NCI-H748 (cell line): Measurements from ENCODE around the gene RBBP8NL.
"Not testable (repeated sequence)": the region's sequence is repeated elsewhere in the genome, so short reads cannot be mapped to it uniquely, and the experiment has no call there.

Source experiments
- DNase-seq: peaks from one replicate; lab custom pipeline; 2025; ENCODE audit not compliant: unreplicated experiment; lab: John Stamatoyannopoulos, UW

Gene RBBP8NL

DNA sequence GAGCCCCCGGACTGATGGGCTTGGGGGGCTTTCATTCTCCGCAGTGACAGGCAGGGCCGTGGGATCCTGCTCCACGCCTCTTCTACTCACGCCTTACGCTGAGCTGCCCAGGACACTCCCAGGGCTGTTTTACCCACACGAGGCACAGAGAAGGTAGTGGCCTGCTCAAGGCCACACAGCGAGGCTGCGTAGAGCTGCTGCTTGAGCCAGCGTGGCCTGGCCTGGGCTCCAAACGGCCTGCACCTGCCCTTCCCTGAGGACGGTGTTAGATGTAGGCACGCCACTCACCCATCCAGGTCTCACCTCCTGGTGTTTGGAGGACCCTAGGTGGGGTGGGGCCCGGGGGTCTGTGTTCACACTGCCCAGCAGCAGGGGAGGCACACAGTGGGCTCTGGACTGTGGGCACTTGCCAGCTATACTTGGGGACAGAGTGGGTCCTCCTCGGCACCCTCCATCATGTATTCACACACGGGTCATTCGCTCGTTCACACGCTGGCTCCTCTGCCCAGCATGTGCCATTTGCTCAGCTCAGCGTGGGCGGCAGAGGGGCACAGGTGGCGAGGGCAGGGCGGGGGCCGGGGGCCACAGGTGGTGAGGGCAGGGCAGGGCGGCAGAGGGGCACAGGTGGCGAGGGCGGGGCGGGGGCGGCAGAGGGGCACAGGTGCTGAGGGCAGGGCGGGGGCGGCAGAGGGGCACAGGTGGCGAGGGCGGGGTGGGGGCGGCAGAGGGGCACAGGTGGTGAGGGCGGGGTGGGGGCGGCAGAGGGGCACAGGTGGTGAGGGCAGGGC is 18.4 kb upstream of the RBBP8NL start:
- DNase-seq: no peak

DNA sequence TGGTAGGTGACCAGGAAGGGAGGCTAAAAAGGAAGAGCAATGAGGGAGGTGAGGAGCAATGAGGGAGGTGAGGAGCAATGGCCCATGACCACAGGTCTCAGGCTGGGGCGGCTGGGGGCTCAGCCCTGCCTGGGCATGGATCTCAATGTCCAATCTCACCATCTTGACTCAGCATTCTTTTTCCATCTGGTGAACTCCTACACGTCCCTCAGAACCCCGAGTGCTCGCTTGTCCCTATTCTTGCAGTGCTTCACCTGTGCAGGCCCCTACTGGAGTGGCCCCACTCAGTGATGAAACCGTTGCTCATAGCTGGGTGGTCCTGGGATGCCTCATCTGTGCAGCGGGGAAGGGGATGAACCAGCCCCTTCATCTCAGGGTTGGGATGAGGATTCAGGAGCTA is 16.9 kb upstream of the RBBP8NL start:
- no peak for DNase-seq

DNA sequence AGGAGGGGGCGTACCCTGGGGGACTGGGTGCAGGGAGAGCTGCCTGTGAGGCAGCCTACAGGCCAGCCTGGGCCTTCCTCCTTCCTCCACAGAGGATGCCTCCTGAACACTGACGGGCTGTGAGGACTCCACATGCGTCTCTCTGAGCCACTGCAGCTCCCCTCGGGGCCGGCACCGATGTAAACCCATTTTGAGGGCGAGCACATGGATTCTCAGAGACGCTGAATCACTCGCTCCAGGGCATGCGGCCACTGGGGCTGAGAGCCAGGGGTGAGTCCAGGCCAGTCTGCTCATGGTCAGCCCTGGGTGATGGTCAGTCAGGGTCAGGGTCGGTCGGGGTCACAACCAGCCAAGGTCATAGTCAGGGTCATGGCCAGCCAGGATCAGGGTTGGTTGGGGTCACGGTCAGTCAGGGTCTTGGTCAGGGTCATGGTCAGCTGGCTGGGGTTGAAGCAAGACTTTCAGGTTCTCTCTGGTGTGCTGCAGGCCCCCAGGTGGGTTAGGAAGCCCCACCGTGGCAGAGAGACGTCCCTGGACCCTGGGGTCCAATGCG is 14.7 kb upstream of the RBBP8NL start:
- DNase-seq: no peak

DNA sequence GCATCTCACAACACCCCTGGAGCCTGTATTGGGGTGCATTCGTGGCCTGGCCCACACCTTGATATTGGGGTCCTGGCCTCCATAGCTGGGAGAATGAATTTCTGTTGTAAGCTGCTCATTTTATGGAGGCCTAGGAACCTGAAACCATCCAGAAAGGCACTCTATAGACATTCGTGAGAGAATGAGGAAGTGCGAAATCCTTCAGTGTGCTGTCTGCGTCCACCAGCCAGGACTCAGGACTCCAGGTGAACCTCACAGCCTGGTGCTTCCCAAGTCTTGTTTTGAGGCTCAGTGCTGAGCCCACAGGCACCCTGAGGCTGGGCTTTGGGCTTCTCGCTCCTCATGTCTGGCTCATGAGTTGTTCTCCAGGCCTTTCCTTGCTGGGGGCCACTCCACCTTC is 11.9 kb upstream of the RBBP8NL start:
- DNase-seq: no peak

DNA sequence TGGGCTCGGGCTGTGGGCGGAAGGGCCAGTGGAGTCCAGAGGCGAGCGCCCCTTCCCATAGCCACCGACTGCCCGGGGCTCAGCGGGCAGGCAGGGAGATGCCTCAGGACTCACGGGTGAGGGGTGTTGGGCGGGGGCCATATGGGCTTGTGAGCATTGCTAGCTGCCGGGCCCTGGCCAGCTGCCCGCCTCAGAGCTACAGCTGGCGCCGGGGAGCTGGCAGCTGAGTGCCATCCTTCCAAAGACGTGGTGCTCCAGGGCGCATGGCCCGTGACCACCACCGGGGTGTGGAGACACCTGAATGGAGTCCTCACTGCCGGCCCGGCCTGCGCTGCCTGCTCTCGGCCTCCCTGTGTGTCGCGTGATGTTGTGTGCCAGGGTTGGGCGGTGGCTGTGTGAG is 10.6 kb upstream of the RBBP8NL start:
- DNase-seq: no peak

- no peak for DNase-seq
Observed at GRCh38 chr20:62437496-62437895, 10.2 kb upstream of the RBBP8NL start.

DNA sequence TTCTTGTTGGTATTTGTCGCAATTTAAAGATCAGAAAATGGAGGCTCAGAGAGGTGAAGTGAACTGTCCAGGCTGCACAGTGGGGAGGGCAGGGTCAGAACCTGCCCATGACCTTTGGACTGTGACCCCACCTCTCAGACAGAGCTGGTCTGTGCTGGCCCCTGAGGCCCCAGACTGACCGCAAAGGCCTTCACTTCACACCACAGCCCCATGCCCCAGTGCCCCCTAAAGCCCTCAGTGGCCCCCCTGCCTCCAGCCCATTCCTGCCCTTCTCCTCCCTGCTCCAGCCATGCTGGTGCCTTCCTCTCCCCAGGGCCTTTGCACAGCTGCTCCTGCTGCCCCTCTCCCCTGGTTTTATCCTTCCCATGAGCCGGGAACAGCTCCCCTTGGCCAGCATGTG is 9.4 kb upstream of the RBBP8NL start:
- DNase-seq: no peak

- DNase-seq: no peak
Observed at GRCh38 chr20:62433658-62434497, 6.5 kb upstream of the RBBP8NL start.

DNA sequence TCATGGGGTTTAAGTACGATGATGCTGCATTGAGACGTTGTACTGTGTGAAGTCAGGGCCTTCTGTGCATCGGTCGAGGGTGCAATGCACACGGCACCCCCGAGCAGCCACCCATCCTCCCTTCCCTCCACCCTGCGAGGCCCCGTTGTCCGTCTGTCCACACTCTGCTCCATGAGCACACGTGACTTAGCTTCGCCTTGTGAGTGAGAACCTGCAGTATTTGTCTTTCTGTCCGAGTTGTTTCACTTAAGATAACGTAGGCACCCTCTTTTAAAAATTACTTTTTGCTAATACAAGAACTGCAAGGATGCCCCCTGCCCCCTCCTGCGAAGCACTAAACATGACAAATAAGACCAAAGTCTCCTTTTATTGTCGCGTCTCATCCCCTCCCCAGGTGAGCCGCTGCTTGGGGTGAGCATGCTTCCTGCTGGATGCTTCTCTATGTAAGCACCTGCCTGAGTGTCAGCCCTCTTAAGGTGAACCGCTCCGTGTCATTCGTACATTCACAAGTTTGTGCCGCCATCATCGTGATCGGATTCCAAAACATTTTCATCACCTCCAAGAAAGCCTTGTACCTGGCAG is 3.6 kb upstream of the RBBP8NL start:
- DNase-seq: no peak

DNA sequence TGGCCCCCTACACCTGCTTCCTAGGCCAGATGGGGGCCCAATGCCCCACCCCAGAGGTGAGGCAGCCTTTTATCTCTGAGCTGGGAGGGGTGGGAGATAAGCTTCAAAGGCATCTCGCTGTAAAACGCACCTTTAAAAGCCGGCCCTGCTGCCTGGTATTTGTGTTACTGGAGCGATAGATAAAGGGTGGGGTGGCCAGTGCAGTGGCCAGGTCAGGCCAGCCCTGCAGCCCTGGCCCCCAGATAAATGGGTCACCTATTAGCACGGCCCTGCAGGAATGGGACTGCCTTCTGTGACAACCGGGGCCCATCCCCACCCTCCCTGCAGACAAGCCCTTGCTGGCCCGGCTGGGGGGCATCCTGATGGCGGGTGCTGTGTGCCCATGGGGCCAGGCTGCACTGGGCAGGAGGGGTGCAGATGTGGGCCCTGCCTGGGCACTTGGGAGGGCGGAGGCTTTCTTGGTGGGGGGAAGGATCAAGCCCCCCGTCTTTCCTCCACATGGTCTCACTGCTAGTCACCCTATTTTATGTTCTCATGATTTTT is 3.0 kb upstream of the RBBP8NL start:
- no peak for DNase-seq

DNA sequence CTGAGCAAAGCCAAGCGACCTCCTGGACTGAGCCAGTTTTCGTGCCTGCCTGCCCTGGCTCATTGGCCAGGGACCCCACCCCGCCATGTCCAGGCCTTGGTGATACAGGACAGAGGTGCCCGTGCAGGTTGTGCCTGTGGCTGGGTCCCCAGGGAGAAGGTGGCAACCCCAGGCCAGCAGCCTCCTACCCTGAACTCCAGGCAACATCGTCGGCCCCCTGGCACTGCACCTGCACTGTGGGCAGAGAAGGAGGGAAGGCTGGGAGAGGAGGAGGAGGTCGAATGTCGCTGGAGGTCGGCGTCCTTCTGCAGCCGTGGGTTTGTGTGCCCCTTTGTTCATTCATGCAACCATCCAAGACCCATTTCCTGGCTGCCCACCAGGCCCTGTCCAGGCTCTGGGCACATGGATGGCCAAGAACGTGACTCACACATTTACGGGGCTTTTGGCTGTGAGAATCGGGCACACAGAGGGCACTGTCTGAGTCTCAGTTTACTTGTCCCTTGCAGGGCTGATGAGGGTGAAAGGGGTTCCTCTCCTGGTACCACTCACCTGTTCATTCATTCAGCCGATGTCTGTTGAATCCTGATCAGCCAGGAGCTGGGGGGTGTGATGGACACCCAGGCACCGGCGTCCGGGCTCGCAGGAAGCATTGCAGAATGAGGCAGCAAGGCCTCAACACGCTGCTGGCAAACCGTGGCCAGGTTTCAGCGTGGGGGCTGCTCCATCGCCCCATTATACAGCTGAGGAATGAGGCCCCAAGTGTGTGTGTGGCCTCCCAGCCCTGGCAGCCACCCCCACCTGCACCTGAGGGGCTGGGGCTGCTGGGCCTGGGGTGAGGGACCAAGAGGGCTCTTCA is 2.3 kb upstream of the RBBP8NL start:
- no peak for DNase-seq

DNA sequence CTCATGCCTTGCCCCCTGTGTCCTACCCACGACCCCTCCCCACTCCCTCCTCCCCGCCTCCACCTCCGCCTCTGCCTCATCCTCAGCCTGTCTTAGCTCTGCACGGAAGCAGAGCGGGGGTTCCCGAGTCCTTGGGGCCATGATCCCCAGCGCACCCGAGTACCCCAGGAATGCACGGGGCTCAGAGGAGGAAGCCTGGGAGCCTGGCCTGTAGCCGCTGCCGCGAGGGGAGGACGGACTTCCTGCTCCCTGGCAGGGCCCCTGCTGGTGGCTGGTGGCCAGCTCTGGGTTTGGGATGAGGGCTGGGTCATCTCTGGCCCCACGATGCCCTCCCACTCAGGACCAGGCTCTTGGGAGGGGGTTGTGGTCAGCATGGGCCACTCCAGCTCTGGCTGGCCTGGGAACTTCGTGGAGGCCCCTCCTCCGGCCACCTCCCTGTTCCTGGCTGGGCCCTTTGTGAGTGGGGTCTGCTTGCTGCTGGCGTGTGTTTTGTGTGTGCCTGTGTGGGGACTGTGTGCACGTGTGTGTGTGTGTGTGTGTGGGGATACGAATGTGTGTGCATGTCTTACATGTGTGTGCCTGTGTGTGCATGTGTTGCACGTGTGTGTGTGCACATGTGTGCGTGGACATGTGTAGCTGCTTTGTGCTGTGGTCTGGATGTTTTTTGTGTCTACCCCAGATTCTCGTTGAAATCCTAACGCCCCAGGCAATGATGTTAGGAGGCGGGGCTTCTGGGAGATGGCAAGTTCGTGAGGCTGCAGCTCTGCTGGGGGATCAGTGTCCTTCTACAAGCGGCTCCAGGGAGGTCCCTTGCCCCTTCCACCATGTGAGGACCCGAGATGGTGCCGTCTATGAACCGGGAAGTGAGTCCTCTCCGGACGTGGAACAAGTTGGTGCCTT is 1.3 kb upstream of the RBBP8NL start:
- no peak for DNase-seq

DNA sequence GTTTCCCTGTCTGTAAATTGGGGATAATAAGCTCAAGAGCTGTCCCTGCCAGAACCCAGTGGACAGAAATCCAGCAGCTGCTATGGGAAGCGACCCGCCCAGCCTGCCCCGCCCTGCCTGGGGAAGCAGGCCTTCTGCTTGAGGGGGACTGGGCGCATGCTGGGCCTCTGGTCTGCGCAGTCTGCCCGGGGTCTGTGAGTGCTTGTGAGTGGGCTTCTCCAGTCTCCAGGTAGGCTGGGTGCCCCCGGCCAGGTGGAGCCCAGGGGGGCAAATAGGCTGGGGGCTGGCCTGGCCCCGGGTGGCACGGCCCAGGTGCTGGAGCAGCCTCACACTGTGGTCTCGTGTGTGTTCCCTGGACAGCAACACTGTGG is 648 bp upstream of the RBBP8NL start:
- DNase-seq: no peak

DNA sequence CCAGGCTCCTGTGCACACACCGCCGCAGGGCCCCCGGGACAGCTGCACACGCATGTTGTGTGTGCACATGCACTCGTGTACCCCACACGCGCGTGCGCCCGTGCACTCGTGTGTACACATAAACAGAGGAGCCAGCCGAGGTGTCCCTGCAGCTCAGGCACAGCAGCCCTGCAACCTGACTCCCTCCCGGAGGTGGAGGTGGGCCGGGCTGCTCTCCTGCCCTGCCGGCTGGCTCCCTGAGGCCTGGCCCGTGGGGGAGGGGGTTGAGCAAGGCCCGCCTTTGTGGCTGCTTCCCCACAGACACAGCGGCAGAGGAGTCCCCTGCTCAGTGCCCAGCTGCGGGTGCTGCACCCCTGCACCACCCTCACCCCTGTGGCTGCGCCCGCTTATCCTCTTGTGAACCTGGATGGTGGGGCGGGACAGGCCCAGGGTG is 624 bp downstream of the RBBP8NL start:
- no peak for DNase-seq

GRCh38 chr20:62426059-62426348 is 1.3 kb downstream of the RBBP8NL start:
- not testable (repeated sequence) for DNase-seq

- DNase-seq: no peak
Observed at GRCh38 chr20:62425281-62426058, 1.9 kb downstream of the RBBP8NL start.

- no peak for DNase-seq
Observed at GRCh38 chr20:62424249-62425107, 2.9 kb downstream of the RBBP8NL start.

DNA sequence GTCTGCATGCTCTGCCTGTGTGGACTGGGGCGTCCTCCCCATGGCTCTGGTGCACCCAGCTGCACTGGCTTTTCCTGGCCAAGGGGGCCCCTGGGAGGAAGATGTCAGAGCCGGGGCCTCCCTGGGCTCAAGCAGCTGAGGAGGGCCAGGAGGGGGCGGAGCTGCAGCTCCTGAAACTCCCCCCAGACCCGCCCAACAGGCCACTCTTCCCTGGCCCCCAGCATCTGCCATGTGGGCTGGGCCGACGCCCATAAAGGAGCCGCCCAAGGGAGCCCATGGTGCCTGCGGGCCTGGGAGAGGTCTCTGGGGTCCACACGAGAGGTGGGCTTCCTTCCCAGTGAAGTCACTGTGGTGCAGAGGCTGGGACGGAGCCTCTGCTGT is 4.0 kb downstream of the RBBP8NL start:
- no peak for DNase-seq
